K562 (cell line): ENCODE measurements around the gene MYO3B. TPM values are rescaled to one million over a fixed set of nuclear protein-coding genes. Genes with fewer than 3 reads are reported as not detected.

Experiments
- BRCA1 ChIP-seq, 2 experiments: fragments of 450-650 bp in 1 of 2; sonication (generic) in 1 of 2; formaldehyde crosslinking in 1 of 2; IDR thresholded peaks; 2 replicates each; pipeline versions ENCODE4 v1.5.0 to v1.6.1; 2017 to 2020; ENCODE audit warnings: mild to moderate bottlenecking in 1 of 2, missing genetic modification reagents in 1 of 2
- CHD2 ChIP-seq: IDR thresholded peaks from 2 replicates; pipeline ENCODE4 v1.6.1; 2011; ENCODE audit warnings: low read depth, low read length
- E2F5 ChIP-seq: sonication (generic); formaldehyde crosslinking; IDR thresholded peaks from 2 replicates; pipeline ENCODE4 v1.8.0; 2022; ENCODE audit warnings: mild to moderate bottlenecking, missing genetic modification reagents
- GABPB1 ChIP-seq: sonication (generic); formaldehyde crosslinking; IDR thresholded peaks from 2 replicates; pipeline ENCODE4 v1.8.0; 2022; ENCODE audit warnings: mild to moderate bottlenecking, missing genetic modification reagents
- GATAD2B ChIP-seq: fragments of 450-650 bp; IDR thresholded peaks from 2 replicates; pipeline ENCODE4 v1.6.1; 2017; ENCODE audit warnings: mild to moderate bottlenecking, borderline replicate concordance
- MECOM ChIP-seq: fragments of 250-450 bp; sonication (Bioruptor Pico); IDR thresholded peaks from 2 replicates; pipeline ENCODE4 v1.8.0; 2022; ENCODE audit warnings: inconsistent platforms
- MEF2A ChIP-seq: IDR thresholded peaks from 2 replicates; pipeline ENCODE4 v1.6.1; 2011; ENCODE audit warnings: low read depth, mild to moderate bottlenecking, low read length, moderate library complexity; ENCODE audit not compliant: control insufficient read depth
- NKRF ChIP-seq: fragments of 450-650 bp; IDR thresholded peaks from 2 replicates; pipeline ENCODE4 v1.6.1; 2016; ENCODE audit warnings: borderline replicate concordance
- ZBTB40 ChIP-seq, 2 experiments: fragments of 450-650 bp in 1 of 2; sonication (generic) in 1 of 2; formaldehyde crosslinking in 1 of 2; IDR thresholded peaks; 2 replicates each; pipeline versions ENCODE4 v1.7.1 to v1.9.0; 2016 to 2022; ENCODE audit warnings: inconsistent platforms in 1 of 2, mild to moderate bottlenecking in 1 of 2, missing genetic modification reagents in 1 of 2
- ZNF696 ChIP-seq: fragments of 250-450 bp; sonication (Bioruptor Pico); conservative IDR thresholded peaks from 2 replicates; pipeline ENCODE4 v1.4.0; 2020; ENCODE audit warnings: mild to moderate bottlenecking, moderate library complexity
- polyA plus RNA-seq, 8 experiments: library from polyadenylated mRNA; depleted of rRNA in 4 of 8; stranded (reverse) in 5 of 8; unstranded in 3 of 8; fragments of >200 nt; fragmentation: Nextera tagmentation in 2 of 8; fragmentation: Illumina TruSeq in 1 of 8; extraction: Ambion mirVana in 2 of 8; extraction: Trizol in 1 of 8; gene quantifications; 2 replicates each; pipeline versions ENCODE4 v1.2.1 to v1.2.3, GENCODE V29; 2011 to 2014; ENCODE audit warnings: inconsistent platforms in 1 of 8, missing spikeins in 1 of 8
- total RNA-seq, 7 experiments: library from RNA; depleted of rRNA in 6 of 7; stranded (reverse); fragments of >200 nt in 6 of 7; fragmentation: Illumina TruSeq in 2 of 7; extraction: Trizol in 2 of 7; gene quantifications; 2 replicates each; pipeline versions ENCODE4 v1.2.1 to v1.2.3, GENCODE V29; 2011 to 2021; ENCODE audit warnings: low replicate concordance in 1 of 7

Gene MYO3B
- total and polyA plus RNA-seq, 9 of the 15 experiments (the other 6 are each of a cell fraction or from before 2014, with no cell fraction given) = 2.7 to 6.5 (median 3.6) TPM

GRCh38 chr2:170701011-170701410 lies 523.1 kb downstream of the MYO3B start (continued):
- no peak for TF ChIP-seq ZBTB40 (IDR thresholded peaks at IDR 0.05)
- no peak for TF ChIP-seq ZBTB40 (CRISPR knock-in tag; IDR thresholded peaks at IDR 0.05)
- TF ChIP-seq NKRF = no peak
- no peak for TF ChIP-seq ZNF696
- no peak for TF ChIP-seq E2F5 (CRISPR knock-in tag)
- TF ChIP-seq GABPB1 (CRISPR knock-in tag) = no peak
- TF ChIP-seq GATAD2B = no peak
- TF ChIP-seq CHD2 = no peak
- no peak for TF ChIP-seq BRCA1 (IDR thresholded peaks at IDR 0.05)
- TF ChIP-seq BRCA1 (CRISPR knock-in tag; IDR thresholded peaks at IDR 0.05) = no peak
- TF ChIP-seq MEF2A = no peak
- TF ChIP-seq MECOM (CRISPR knock-in tag) = no peak
